IPS-20b (cell line): ENCODE data around the gene TAF5L.
"Not testable (repeated sequence)": the region's sequence is repeated elsewhere in the genome, so short reads cannot be mapped to it uniquely, and the experiment has no call there.

Source experiments
- H3K27ac ChIP-seq: one replicate; pipeline ENCODE4 v1.5.1; 2013; ENCODE audit warnings: low read length
- H3K27me3 ChIP-seq: 2 replicates; pipeline ENCODE4 v1.6.1; 2013; ENCODE audit warnings: mild to moderate bottlenecking, low read length, inconsistent platforms; ENCODE audit not compliant: insufficient read depth
- H3K36me3 ChIP-seq: 2 replicates; pipeline ENCODE4 v1.6.1; 2013; ENCODE audit warnings: low read depth, mild to moderate bottlenecking, inconsistent platforms, low read length, moderate library complexity; ENCODE audit not compliant: insufficient read depth
- H3K4me1 ChIP-seq: 2 replicates; pipeline ENCODE4 v1.6.1; 2013; ENCODE audit warnings: mild to moderate bottlenecking, control low read depth, inconsistent platforms, low read length, moderate library complexity; ENCODE audit not compliant: insufficient read depth
- H3K4me3 ChIP-seq: 2 replicates; pipeline ENCODE4 v1.5.1; 2013; ENCODE audit warnings: mild to moderate bottlenecking, low read length, inconsistent platforms
- H3K9ac ChIP-seq: 2 replicates; pipeline ENCODE4 v1.6.1; 2013; ENCODE audit warnings: low read depth, mild to moderate bottlenecking, inconsistent platforms, low read length, moderate library complexity
- H3K9me3 ChIP-seq: 2 replicates; pipeline ENCODE4 v1.6.1; 2013; ENCODE audit warnings: mild to moderate bottlenecking, low read depth, low read length, inconsistent platforms; ENCODE audit not compliant: insufficient read depth

TAF5L gene

DNA sequence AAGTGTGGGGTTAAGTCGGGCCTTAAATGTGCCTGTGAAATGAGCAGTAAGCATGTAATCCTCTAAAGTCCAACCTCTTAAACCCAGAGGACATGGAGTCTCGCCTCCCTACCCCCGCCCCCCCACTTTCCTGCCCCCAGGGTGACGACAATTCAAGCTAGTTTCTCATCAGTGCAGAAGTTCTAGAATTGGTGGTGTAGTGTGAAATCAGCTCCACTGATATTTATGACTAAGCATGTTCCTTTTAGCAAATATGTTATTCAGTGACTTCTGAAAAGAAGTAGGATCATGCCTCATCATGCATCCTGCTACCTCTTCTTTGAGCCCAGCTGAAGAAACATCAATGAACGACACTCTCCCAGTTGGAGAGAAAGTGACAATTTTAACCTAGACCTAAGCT, 64.8 kb downstream of the TAF5L start:
- Histone ChIP-seq H3K4me3 (no peak overlapping the region), H3K9ac (no peak overlapping the region), H3K4me1 (peaks cover 16% of the 10 kb centered on the region; the same call in 1 of the 2 replicates), H3K27ac (no peak overlapping the region), H3K9me3 (no peaks in the 10 kb centered on the region), H3K27me3 (peaks cover 12% of the 10 kb centered on the region; the same call in 1 of the 2 replicates), H3K36me3 (no peaks in the 10 kb centered on the region)

DNA sequence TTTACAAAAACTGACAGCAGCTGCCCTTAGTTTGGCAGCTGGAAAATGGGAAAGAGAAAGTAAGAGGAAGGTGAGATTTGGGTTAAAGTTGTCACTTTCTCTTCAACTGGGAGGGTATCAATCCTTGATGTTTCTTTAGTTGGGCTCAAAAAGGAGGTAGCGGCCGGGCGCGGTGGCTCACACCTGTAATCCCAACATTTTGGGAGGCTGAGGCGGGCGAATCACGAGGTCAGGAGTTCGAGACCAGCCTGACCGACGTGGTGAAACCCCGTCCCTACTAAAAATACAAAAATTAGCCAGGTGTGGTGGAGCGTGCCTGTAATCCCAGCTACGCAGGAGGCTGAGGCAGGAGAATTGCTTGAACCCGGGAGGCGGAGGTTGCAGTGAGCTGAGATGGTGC, 65.8 kb downstream of the TAF5L start:
- not testable (repeated sequence) for H3K9ac ChIP-seq, H3K4me3 ChIP-seq, H3K9me3 ChIP-seq, H3K36me3 ChIP-seq, H3K27ac ChIP-seq
- Histone ChIP-seq H3K27me3 (peaks cover 12% of the 10 kb centered on the region; the same call in 1 of the 2 replicates), H3K4me1 (peaks cover 16% of the 10 kb centered on the region; the same call in 1 of the 2 replicates)

DNA sequence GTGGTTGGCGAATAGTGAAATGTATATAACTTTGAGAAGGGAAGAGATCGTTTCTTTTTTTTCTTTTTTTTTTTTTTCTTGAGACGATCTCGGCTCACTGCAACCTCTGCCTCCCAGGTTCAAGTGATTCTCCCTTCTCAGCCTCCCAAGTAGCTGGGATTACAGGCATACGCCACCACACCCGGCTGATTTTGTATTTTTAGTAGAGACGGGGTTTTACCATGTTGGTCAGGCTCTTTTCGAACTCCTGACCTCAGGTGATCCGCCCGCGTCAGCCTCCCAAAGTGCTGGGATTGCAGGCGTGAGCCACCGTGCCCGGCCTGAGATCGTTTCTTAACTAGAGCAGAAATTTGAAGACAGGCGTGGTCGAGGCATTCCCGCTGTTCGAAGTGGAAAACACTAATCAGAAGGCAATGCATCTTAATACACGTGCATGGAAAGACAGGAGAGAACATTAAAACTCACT, 66.6 kb downstream of the TAF5L start:
- not testable (repeated sequence) for H3K9me3 ChIP-seq, H3K9ac ChIP-seq, H3K27ac ChIP-seq, H3K36me3 ChIP-seq
- Histone ChIP-seq H3K4me1 (peaks cover 16% of the 10 kb centered on the region; the same call in 1 of the 2 replicates), H3K27me3 (peaks cover 12% of the 10 kb centered on the region; the same call in 1 of the 2 replicates), H3K4me3 (peak overlapping the region; percentile 83)

DNA sequence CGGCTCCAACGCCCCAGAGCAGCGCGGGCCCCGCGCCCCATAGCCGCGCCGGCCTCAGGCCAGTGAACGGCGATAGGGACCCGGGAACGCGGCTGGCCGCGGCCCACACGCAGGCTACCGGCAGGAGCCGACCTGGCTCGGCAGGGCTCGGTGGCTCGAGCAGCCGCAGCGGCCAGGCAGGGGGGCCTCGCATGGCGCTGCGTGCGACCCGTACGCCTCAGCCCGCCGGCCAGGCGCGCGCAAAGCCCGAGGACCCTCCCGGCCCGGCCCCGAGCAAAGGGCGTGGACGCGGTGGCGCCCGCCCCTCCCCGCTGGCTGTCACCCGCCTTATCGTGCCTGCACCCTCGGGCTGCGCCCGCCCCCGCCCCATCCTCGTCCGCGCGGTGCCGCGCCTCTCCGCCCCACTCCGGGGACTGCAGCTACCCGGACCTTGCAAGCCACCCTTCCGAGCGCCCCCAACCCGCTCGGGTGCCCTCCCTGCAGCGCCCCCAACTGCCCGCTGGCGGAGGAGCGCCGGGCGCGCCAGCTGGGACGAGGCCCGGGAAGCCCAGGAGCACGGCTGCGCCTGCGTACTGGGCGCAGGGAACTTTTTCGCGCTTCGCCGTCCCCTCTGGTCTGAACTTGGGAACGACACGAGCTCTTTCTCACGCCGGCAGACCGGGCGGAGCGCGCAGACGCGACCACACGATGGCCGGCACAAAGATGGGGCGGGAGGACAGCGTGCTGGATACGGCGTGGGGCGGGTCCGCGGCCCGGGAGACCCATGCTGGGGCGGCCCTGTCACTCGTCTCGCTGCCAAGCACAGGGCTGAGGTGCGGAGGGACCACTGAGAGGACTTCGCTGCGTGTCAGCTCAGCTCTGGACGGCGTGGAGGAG, 67.2 kb downstream of the TAF5L start, which contains the start of gene ABCB10:
ABCB10 (minus strand) TSS at position 248 of the 876 bp plus-strand sequence; CDS start at position 193, 55 bp downstream.
- Histone ChIP-seq H3K9ac (peak within 1 kb of the TSS; percentile 65), H3K27ac (no peak within 1 kb of the TSS), H3K4me3 (peak within 1 kb of the TSS; percentile 83), H3K27me3 (peaks cover 12% of the 10 kb centered on the region; the same call in 1 of the 2 replicates), H3K9me3 (no peaks in the 10 kb centered on the region), H3K36me3 (no peaks in the 10 kb centered on the region), H3K4me1 (peaks cover 15% of the 10 kb centered on the region; the same call in 1 of the 2 replicates)

DNA sequence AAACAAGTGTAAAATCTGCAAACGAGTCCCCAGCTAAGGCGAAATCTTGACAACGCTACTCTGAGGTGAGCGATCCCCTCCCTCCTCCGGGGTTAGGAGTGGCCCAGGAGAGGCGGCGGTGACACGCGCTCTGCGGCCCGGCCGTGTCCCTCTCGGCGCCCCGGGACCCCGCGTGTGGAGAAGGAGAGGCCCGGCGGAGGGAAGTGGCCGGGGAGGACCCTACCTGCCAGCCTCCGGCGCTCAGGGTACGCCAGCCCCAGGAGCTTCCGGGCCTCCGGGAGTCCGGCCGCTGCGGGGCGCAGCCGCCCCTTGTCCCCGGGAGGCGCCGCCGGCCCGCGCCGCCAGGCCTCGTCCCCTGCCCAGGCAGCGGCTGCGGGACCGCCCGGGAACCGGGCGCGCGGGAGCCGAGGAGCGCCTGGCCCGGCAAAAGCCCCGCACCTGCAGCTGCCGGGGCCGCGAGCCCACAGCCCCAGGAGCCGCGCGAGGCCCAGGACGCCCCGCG, 68.0 kb downstream of the TAF5L start:
- Histone ChIP-seq H3K36me3 (no peaks in the 10 kb centered on the region), H3K27me3 (peaks cover 12% of the 10 kb centered on the region; the same call in 1 of the 2 replicates), H3K9ac (peak overlapping the region; percentile 65), H3K27ac (no peak overlapping the region), H3K9me3 (no peaks in the 10 kb centered on the region), H3K4me3 (peak overlapping the region; percentile 83), H3K4me1 (peaks cover 8% of the 10 kb centered on the region; the same call in 1 of the 2 replicates)

DNA sequence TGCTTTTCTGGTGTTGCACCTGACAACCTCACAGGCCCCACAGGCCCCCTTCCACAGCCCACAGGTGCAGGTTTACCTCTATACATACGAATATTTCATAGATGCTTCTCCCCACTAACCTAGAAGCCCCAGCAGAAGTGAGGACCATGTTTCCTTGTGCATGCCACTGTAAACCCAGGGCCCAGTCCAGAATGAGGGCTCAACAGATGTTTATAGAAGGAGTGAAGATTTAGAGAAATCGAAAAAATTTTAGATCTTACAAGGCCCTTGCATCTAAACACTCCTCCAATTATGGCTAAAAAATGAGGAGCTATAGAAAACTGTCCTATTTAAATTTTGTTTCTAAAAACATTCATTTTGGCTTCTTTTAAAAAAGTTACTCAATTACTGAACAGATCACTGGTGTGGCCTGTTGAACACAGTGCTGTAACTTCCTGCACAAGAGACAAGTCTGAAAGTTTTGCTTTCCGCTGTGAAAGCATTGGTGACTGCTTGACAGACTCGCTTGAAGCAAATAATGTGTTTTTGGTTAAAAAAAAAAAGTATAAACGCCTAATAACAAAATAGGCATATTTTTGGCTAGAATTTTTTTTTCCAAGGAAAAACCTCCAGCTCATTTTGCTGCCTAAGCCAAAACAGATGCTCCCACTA, 68.6 kb downstream of the TAF5L start:
- Histone ChIP-seq H3K4me1 (peaks cover 5% of the 10 kb centered on the region; the same call in 1 of the 2 replicates), H3K9me3 (no peaks in the 10 kb centered on the region), H3K27ac (no peak overlapping the region)

DNA sequence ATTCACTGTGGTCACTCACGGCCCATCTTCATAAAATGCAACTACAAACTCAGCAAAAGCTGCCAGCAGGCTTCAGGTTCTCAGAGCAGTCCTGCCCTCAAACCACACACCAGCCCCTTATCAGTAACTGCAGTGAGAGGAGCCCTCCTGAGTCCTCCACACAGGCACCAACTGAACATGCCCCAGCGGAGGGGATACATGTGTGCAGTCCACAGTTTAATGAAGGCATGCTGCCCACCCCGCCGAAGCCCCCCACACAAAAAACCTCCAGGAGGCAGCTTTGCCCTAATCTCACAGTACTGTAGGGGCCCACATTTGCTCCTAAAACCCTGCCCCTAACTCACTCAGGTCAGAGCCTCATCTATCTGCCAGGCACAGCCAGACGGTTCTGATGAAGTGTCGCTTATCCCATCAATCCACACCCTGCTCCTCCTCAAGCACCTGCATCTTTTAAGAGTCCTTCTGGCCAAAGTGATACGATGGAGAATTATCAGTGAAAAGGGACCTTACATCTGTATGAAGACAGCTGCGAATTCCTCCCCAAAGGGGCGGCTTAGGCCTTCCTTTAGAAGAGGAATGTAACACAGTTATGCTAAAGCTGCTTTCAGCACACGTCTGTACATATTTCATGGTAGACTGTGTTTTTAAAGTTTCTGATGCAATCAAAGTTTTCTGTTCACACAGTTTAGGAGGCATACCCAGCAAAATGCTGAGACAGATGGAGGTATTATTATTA, 70.9 kb downstream of the TAF5L start:
- H3K9ac ChIP-seq: no peak overlapping the region

More for the DNA sequence above, 68.6 kb downstream of the TAF5L start:
- Histone ChIP-seq H3K27me3 (peaks cover 12% of the 10 kb centered on the region; the same call in 1 of the 2 replicates), H3K36me3 (no peaks in the 10 kb centered on the region), H3K9ac (peak overlapping the region; percentile 65), H3K4me3 (peak overlapping the region; percentile 83)

DNA sequence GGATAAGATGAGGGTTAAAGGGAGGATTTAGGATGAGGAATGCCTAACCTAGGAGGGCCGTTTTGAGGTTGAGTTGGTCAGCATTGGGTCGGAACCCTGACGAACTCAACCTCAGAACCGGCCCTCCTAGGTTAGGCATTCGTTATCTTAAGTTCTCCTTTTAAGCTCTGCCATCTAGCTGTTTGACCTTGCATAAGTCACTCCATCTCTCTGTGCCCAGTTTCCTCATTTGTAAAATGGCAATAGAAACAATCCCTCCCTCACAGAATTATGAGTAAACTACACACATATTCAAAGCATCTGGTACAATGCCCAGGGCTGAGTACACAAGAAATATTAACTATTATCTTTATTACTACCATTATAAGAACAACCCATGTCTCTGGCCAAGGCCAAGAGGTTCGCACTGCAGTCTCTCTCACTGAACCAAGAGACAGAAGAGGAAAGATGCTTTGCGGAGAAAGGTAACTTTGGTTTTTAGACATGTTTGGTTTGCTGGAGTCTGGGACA, 72.2 kb downstream of the TAF5L start:
- no peaks in the 10 kb centered on the region for H3K9me3 ChIP-seq
- peaks cover 5% of the 10 kb centered on the region; the same call in 1 of the 2 replicates for H3K4me1 ChIP-seq
- peaks cover 12% of the 10 kb centered on the region; the same call in 1 of the 2 replicates for H3K27me3 ChIP-seq
- H3K9ac ChIP-seq: no peak overlapping the region
- no peak overlapping the region for H3K4me3 ChIP-seq
- H3K27ac ChIP-seq: no peak overlapping the region
- H3K36me3 ChIP-seq: no peaks in the 10 kb centered on the region

More for the DNA sequence above, 70.9 kb downstream of the TAF5L start:
- no peak overlapping the region for H3K27ac ChIP-seq
- H3K9me3 ChIP-seq: no peaks in the 10 kb centered on the region
- H3K36me3 ChIP-seq: no peaks in the 10 kb centered on the region
- H3K4me1 ChIP-seq: peaks cover 5% of the 10 kb centered on the region; the same call in 1 of the 2 replicates
- H3K4me3 ChIP-seq: no peak overlapping the region
- peaks cover 12% of the 10 kb centered on the region; the same call in 1 of the 2 replicates for H3K27me3 ChIP-seq

DNA sequence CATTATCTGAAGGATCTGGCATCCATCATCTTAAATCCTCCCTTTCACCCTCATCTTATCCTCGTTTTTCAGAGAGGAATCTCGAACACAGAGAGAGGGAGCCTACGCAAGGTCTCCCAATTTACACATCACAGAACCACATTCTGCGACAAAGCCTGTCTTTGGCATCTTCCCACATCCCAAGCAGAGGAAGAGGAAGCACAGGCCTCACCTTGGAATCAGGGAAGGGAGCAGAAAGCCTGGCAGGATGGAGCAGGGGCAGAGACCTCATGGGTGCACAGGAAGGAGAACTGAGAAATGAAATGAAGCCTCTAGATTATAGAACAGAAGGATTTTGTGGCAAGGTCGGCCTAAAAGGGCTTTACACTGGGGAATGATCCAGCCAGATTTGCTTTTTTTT, 73.2 kb downstream of the TAF5L start:
- no peaks in the 10 kb centered on the region for H3K9me3 ChIP-seq
- no peaks in the 10 kb centered on the region for H3K36me3 ChIP-seq
- H3K27me3 ChIP-seq: peaks cover 12% of the 10 kb centered on the region; the same call in 1 of the 2 replicates
- no peak overlapping the region for H3K27ac ChIP-seq
- H3K9ac ChIP-seq: no peak overlapping the region
- peaks cover 5% of the 10 kb centered on the region; the same call in 1 of the 2 replicates for H3K4me1 ChIP-seq
- H3K4me3 ChIP-seq: no peak overlapping the region

DNA sequence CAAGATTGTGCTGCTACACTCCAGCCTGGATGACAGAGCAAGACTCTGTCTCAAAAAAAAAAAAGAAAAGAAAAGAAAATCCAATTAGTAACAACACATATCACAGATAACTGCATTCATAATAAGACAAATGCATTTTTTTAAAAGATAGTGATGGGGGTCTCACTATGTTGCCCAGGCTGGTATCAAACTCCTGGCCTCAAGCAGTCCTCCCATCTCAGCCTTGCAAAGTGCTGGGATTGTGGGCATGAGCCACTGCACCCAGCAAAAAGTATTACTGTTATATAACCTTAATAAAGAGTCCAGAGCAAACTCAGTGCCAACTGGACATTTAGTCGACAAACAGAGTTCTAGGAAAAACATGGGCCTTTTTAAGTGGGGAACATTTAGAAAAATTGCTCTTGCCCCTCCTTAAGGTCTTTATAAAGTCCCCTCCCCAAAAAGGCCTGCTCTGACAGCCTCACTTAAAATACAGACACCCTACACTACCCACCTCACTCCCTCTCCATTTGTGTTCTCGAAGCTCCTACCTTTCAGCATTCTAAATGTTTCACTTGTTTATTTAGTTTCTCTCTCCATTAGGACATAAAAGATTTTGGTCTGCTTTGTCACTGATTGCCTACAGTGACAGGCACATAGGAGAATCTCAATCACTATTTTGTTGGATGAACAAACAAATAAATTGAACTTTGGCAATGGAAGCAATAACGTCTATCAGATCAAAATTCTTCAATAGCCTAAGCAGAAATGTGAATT, 74.9 kb downstream of the TAF5L start:
- no peak overlapping the region for H3K27ac ChIP-seq
- H3K4me1 ChIP-seq: no peaks in the 10 kb centered on the region
- H3K9ac ChIP-seq: no peak overlapping the region
- H3K27me3 ChIP-seq: no peaks in the 10 kb centered on the region
- H3K9me3 ChIP-seq: no peaks in the 10 kb centered on the region
- H3K4me3 ChIP-seq: no peak overlapping the region
- H3K36me3 ChIP-seq: peaks cover 7% of the 10 kb centered on the region; the same call in 1 of the 2 replicates
